ENCODE results near the gene KRTAP5-8. TPM values are rescaled to one million over a fixed set of nuclear protein-coding genes. Genes with fewer than 3 reads are reported as not detected.

The KRTAP5-8 gene
- total and polyA plus RNA-seq, 2 experiments from 2014 or later, result not detected

DNA sequence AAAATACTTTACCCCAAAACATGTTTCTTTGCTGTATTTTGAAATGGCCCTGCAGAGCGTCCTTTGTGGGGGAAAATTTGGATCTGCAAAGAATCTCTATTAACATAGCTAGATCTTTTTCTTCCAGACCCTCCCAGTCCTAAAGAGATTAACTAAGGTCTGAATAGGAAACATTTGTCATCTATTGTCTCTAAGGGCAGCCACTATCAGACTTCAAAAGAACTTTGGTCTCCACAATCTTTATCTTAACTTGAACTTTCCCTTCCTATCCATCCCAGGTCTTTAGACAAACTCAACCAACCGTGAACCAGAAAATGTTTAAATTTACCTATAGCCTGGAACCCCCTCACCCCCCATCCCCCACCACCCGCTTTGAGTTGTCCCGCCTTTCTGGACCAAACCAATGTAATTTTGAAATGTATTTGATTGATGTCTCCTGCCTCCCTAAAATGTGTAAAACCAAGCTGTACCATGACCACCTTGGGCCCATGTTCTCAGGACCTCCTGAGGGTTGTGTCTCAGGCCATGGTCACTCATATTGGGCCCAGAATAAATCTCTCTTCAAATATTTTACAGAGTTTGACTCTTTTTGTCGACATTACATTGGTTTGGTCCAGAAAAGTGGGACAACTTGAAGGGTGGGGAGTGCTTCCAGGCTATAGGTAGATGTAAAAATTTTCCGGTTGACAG lies 6.8 kb downstream of the KRTAP5-8 start:
- Histone ChIP-seq H4K20me1 (ENCODE audit: insufficient read depth, poor library complexity, severe bottlenecking) (no peaks in the 10 kb centered on the region), H3K79me2 (no peaks in the 10 kb centered on the region), H3K4me1 (ENCODE audit: insufficient read depth) (peaks cover 8% of the 10 kb centered on the region), H3K27ac (no peak overlapping the region), H3K36me3 (replicated peaks; ENCODE audit: insufficient read depth, low read depth) (no peaks in the 10 kb centered on the region), H3K9me2 (replicated peaks; ENCODE audit: insufficient read depth) (no peaks in the 10 kb centered on the region), H3K4me2 (no peak overlapping the region), H3K27me3 (no peaks in the 10 kb centered on the region), H2AFZ (no peak overlapping the region), H3K9me3 (ENCODE audit: low read depth) (no peaks in the 10 kb centered on the region), H3K4me3 (no peak overlapping the region)
- 72% methylated on average over 6 of the region's 6 CpGs for WGBS (ENCODE audit: low lambda C conversion rate, missing lambda C conversion rate)
- no peak for DNase-seq (ENCODE audit: low spot score)
- no peak for TF ChIP-seq EZH2 (IDR thresholded peaks at IDR 0.05; ENCODE audit: borderline replicate concordance)
- TF ChIP-seq, protein P1, sequence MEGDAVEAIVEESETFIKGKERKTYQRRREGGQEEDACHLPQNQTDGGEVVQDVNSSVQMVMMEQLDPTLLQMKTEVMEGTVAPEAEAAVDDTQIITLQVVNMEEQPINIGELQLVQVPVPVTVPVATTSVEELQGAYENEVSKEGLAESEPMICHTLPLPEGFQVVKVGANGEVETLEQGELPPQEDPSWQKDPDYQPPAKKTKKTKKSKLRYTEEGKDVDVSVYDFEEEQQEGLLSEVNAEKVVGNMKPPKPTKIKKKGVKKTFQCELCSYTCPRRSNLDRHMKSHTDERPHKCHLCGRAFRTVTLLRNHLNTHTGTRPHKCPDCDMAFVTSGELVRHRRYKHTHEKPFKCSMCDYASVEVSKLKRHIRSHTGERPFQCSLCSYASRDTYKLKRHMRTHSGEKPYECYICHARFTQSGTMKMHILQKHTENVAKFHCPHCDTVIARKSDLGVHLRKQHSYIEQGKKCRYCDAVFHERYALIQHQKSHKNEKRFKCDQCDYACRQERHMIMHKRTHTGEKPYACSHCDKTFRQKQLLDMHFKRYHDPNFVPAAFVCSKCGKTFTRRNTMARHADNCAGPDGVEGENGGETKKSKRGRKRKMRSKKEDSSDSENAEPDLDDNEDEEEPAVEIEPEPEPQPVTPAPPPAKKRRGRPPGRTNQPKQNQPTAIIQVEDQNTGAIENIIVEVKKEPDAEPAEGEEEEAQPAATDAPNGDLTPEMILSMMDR (IDR thresholded peaks at IDR 0.05; ENCODE audit: poor library complexity), result no peak
- no peak for TF ChIP-seq EZH2phosphoT487 (IDR thresholded peaks at IDR 0.05; ENCODE audit: low read depth, severe bottlenecking, unreplicated experiment)

GRCh38 chr11:71545405-71545966 lies 7.7 kb downstream of the KRTAP5-8 start:
- no peak for TF ChIP-seq EZH2 (IDR thresholded peaks at IDR 0.05; ENCODE audit: borderline replicate concordance)
- Histone ChIP-seq H3K36me3 (replicated peaks; ENCODE audit: insufficient read depth, low read depth) (no peaks in the 10 kb centered on the region), H3K4me1 (ENCODE audit: insufficient read depth) (peaks cover 8% of the 10 kb centered on the region), H3K9me3 (ENCODE audit: low read depth) (no peaks in the 10 kb centered on the region), H3K9me2 (replicated peaks; ENCODE audit: insufficient read depth) (no peaks in the 10 kb centered on the region), H3K4me3 (no peak overlapping the region), H2AFZ (no peak overlapping the region), H4K20me1 (ENCODE audit: insufficient read depth, poor library complexity, severe bottlenecking) (no peaks in the 10 kb centered on the region), H3K27ac (no peak overlapping the region), H3K27me3 (no peaks in the 10 kb centered on the region), H3K4me2 (no peak overlapping the region), H3K79me2 (no peaks in the 10 kb centered on the region)
- DNase-seq (ENCODE audit: low spot score), result no peak
- WGBS (ENCODE audit: low lambda C conversion rate, missing lambda C conversion rate), result 82% methylated on average over 12 of the region's 12 CpGs

- H3K36me3 ChIP-seq (replicated peaks; ENCODE audit: insufficient read depth, low read depth), result no peaks in the 10 kb centered on the region
- no peaks in the 10 kb centered on the region for H3K79me2 ChIP-seq
- WGBS (ENCODE audit: low lambda C conversion rate, missing lambda C conversion rate), result 92% methylated on average over 5 of the region's 5 CpGs
- H3K9me2 ChIP-seq (replicated peaks; ENCODE audit: insufficient read depth), result no peaks in the 10 kb centered on the region
- no peak within 1 kb of the TSS for H2AFZ ChIP-seq
- no peak within 1 kb of the TSS for H3K4me2 ChIP-seq
- peaks cover 8% of the 10 kb centered on the region for H3K4me1 ChIP-seq (ENCODE audit: insufficient read depth)
- no peaks in the 10 kb centered on the region for H3K9me3 ChIP-seq (ENCODE audit: low read depth)
- TF ChIP-seq, protein P1 (IDR thresholded peaks at IDR 0.05; ENCODE audit: poor library complexity), result no peak
- TF ChIP-seq EZH2 (IDR thresholded peaks at IDR 0.05; ENCODE audit: borderline replicate concordance) (no peak), EZH2phosphoT487 (IDR thresholded peaks at IDR 0.05; ENCODE audit: low read depth, severe bottlenecking, unreplicated experiment) (no peak)
- H4K20me1 ChIP-seq (ENCODE audit: insufficient read depth, poor library complexity, severe bottlenecking), result no peaks in the 10 kb centered on the region
- H3K27me3 ChIP-seq, result no peaks in the 10 kb centered on the region
- DNase-seq (ENCODE audit: low spot score), result no peak
- H3K4me3 ChIP-seq, result no peak within 1 kb of the TSS
- no peak within 1 kb of the TSS for H3K27ac ChIP-seq
Measured at GRCh38 chr11:71548120-71548519, 10.3 kb downstream of the KRTAP5-8 start, which contains the start of gene KRTAP5-9. Gene KRTAP5-9 (plus strand): TSS chr11:71548420. CDS start chr11:71548658, 238 bp downstream.

DNA sequence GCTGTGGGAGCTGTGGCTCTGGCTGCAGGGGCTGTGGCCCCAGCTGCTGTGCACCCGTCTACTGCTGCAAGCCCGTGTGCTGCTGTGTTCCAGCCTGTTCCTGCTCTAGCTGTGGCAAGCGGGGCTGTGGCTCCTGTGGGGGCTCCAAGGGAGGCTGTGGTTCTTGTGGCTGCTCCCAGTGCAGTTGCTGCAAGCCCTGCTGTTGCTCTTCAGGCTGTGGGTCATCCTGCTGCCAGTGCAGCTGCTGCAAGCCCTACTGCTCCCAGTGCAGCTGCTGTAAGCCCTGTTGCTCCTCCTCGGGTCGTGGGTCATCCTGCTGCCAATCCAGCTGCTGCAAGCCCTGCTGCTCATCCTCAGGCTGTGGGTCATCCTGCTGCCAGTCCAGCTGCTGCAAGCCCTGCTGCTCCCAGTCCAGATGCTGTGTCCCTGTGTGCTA lies 10.9 kb downstream of the KRTAP5-8 start:
- WGBS (ENCODE audit: low lambda C conversion rate, missing lambda C conversion rate), result 83% methylated on average over 5 of the region's 5 CpGs
- H3K4me3 ChIP-seq, result no peak overlapping the region
- H2AFZ ChIP-seq, result no peak overlapping the region
- no peak overlapping the region for H3K27ac ChIP-seq
- no peaks in the 10 kb centered on the region for H3K27me3 ChIP-seq
- H3K4me1 ChIP-seq (ENCODE audit: insufficient read depth), result peaks cover 7% of the 10 kb centered on the region
- no peaks in the 10 kb centered on the region for H3K9me2 ChIP-seq (replicated peaks; ENCODE audit: insufficient read depth)
- no peaks in the 10 kb centered on the region for H3K36me3 ChIP-seq (replicated peaks; ENCODE audit: insufficient read depth, low read depth)
- H3K9me3 ChIP-seq (ENCODE audit: low read depth), result no peaks in the 10 kb centered on the region
- no peak for DNase-seq (ENCODE audit: low spot score)
- H4K20me1 ChIP-seq (ENCODE audit: insufficient read depth, poor library complexity, severe bottlenecking), result no peaks in the 10 kb centered on the region
- no peaks in the 10 kb centered on the region for H3K79me2 ChIP-seq
- no peak overlapping the region for H3K4me2 ChIP-seq
- TF ChIP-seq, protein P1 (IDR thresholded peaks at IDR 0.05; ENCODE audit: poor library complexity), result no peak
- TF ChIP-seq EZH2 (IDR thresholded peaks at IDR 0.05; ENCODE audit: borderline replicate concordance) (no peak), EZH2phosphoT487 (IDR thresholded peaks at IDR 0.05; ENCODE audit: low read depth, severe bottlenecking, unreplicated experiment) (no peak)
